Measurements from ENCODE around the gene SLC30A1.
"Not testable (repeated sequence)": the region's sequence is repeated elsewhere in the genome, so short reads cannot be mapped to it uniquely, and the experiment has no call there.

SLC30A1 gene

DNA sequence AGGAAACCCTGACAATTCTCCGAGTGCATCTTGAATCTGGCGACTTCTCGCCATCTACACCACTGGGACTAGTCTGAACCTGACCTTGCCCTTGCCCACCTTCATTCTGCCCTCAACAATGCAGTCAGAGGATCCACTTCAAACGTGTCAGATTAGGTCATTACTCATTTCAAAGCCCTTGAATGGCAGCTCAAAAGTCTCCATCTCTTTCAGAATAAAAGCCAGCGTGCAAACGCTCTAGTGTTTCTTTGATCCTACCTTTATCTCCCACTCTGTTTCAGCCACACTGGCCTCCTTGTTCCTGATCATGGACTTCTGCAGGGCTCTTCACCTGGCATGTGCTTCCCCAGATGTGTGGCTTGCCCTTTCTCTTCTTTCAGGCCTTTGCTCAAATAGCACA, 31.3 kb downstream of the SLC30A1 start:
- DNase-seq = no peak

DNA sequence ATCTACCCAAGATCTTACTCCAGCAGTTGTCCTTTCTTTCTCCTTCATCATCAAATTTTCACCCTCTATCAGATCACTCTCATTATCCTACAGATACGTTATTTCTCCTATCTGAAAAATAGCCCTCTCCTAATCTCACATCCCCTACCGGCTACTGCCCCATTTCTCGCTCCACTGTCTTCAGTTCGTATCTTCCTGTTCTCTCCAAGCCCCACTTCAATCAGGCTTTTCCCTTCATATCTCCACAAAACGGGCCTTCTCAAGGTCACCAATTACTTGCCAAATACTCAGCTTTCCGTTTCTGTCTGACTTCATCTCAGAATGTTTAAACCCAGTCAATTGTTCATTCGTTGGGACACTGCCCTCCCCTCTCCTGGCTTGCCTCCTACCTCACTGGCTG, 32.4 kb downstream of the SLC30A1 start:
- DNase-seq = no peak

DNA sequence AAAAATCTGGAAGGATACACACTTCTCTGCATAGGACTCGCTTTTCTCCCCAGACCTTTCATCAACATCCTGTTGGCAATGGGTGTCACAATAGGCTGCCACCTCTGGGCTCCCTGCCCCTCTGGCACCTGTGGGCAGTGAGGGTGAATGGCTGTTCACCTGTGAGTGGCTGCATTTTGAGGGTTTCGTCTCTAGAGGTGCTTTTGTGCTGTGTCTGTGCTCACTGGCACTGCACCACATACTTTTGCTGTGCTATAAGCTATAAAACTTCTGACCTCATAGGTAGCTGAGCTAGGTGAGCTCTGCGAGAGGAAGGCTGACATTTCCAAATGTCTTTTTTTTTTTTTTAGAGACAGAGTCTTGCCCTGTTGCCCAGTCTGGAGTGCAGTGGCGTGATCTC, 35.9 kb downstream of the SLC30A1 start:
- no peak for DNase-seq

DNA sequence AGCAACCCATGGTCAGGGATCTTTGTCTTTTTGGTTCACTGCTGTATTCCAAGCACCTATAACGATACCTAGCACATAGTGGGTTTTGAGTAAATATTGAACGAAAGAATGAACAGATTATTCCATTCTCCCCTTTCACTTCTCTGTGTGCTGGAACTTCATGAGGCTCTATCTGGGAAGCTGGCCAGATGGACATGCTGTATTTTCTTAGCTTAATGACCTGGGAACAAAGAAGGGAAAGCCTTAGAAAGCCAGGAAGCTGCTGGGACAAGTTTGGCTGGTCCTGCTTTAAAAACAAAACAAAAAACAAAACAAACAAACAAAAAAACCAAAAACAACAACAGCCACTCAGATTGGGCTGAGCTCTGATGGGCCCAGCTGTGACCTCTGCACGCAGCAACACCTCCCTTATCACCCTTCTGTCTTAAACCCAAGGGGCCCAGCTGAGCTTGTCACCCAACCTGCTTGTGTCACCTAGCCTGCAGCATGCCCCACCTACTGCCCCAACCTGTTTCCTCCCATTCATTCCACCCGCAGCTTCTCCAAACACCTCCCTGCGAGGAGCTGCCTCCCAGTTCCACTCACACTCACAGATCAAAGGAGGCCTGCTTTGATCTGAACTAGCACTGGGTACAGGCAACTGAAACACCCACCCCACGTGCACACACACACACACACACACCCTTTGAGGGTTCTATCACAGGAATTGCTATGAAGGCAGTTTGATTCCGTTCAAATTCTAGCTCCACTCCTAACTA, 37.1 kb downstream of the SLC30A1 start:
- DNase-seq = no peak

DNA sequence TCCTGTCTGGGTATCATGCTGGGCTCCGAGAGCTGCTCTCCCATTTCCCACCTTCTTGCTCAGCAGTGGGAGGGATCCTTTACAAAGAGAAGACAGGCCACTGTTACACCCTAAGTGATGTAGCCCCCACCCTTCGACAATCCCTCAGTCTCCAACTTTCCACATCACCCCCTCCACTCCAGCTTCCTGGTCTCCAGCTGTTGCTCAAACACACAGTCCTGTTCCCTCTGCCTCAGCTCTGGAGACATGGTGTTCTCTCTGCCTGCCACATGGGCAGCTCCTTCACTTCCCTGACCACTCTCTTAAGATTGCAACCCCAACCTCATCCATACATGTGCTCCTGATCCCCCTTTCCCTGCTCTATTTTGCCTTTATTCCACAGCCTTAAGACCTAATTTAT, 37.7 kb downstream of the SLC30A1 start:
- DNase-seq = no peak

DNA sequence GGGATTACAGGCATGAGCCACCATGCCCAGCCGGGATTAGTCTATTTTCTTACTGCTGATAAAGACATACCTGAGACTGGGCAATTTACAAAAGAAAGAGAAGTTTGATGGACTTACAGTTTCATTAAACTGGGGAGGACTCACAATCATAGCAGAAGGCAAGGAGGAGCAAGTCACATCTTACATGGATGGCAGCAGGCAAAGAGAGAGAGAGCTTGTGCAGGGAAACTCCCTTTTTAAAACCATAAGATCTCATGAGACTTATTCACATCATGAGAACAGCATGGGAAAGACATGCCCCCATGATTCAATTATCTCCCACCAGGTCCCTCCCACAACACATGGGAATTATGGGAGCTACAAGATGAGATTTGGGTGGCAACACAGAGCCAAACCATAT, 38.1 kb downstream of the SLC30A1 start:
- DNase-seq = not testable (repeated sequence)

DNA sequence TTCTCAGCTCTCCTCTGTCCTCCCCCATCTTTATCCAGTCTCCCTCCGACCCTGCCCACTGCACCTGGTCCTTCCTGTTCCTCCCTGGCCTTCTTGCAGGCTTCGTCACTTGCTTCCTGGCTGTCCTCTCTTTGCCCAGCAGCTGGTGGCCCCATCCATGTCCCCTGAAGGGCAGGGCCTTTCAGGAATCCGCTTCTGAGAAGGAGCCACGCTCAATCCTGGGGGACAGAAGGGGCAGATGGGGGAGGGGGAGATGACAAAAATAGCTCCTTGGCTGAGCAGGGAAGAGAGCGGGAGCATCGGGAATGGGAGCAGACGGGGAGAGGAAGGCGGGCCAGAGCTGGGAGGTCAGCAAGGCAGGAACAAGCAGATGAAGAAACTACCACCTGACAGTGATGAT, 40.7 kb downstream of the SLC30A1 start:
- DNase-seq = no peak

DNA sequence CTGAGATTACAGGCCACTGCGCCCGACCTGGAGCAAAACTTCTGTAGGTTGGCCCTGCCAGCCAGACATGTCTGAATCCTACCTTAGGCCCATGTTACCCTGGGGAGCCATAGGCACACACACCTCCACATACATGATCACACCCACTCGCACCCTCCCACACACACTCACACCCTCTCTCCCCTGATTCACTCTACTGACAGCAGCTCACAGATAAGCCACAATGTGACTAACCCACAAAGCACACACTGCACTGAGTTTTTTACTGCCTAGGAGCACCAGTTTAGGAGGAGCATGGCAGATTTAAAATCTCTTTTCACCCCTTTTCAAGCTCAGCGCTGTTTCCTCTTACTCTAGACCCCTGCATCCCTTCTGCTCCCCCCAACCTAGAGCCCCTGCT, 41.7 kb downstream of the SLC30A1 start:
- DNase-seq = no peak

DNA sequence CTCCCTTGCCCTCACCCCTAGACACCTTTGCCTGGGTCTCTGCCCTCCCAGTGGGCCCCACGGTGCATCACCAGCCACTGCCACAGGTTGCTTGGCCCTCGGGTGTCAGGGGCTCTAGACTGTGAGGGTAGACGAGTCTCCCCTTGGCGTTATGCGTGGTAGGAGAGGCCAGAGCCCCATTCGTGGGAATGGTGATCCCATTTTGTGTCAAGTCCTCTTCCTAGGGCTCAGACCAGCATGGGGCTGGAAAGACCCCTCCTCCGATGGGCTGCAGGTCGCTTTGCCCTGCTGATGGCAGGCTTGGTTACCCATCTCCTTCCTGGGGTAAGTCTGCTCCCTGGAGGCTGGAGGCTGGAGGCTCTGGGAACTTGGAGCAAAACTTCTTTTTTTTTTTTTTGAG, 42.4 kb downstream of the SLC30A1 start:
- no peak for DNase-seq

DNA sequence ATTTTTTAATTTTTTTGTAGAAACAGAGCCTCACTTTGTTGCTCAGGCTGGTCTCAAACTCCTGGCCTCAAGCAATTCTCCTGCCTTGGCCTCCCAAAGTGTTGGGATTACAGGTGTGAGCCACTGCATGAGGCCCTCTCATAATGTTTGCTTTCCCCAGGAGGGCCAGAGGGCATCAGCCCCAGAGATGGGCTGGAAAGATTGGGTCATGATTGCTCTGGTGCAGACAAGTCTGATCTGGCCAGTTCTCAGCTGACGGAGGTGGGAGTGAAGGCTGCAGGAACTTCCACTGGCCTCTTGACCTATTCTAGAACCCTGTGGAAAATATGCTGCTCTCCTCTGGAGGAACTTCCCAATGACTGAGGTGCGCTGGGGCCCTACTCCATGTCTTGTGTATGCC, 43.6 kb downstream of the SLC30A1 start:
- no peak for DNase-seq

DNA sequence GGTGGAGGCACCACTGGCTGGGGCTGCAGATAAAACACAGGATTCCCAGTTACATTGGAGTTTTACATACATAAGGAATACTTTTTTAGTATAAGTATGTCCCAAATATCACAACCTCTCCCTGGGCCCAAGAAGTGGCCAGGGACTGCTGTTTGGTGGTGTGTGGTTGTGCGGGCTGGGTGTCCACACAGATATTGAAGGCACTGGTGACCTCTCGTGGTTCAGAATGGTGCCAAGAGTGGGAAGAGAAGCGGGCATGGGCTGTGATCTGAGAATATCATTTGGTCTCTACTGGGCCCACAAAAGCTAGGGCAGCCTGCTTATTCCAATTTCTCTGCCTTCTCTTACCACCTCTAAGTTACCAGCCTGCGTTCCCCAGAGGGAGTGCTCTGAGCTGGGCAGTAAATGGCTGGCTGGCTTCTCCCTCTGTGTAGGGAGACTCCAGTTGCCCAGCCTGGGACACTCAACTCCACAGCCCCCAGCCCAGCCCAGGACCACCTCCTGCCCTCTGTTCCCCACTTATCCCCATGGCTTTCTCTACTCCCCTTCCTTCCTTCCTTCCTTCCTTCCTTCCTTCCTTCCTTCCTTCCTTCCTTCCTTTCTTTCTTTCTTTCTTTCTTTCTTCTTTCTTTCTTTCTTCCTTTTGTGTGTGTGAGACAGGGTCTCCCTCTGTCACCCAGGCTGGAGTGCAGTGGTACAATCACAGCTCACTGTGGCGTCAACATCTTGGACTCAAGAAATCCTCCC, 44.2 kb downstream of the SLC30A1 start:
- no peak for DNase-seq

DNA sequence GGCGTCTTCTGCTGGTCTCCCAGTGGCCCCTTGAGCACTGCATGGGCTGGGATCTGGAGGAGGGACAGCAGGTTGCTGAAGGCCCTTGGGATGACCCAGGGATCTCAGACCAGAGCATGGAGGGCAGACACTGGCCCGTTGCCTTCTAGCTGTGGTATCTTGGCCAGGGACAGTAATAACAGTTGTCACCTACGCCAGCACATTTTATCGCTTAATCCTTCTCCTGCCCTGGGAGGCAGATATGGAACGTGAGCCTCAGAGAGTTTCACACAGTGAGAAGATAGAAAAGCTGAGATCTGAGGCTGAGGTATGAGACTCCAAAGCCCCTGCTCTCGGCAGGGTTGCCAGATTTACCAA, 46.9 kb downstream of the SLC30A1 start:
- no peak for DNase-seq

DNA sequence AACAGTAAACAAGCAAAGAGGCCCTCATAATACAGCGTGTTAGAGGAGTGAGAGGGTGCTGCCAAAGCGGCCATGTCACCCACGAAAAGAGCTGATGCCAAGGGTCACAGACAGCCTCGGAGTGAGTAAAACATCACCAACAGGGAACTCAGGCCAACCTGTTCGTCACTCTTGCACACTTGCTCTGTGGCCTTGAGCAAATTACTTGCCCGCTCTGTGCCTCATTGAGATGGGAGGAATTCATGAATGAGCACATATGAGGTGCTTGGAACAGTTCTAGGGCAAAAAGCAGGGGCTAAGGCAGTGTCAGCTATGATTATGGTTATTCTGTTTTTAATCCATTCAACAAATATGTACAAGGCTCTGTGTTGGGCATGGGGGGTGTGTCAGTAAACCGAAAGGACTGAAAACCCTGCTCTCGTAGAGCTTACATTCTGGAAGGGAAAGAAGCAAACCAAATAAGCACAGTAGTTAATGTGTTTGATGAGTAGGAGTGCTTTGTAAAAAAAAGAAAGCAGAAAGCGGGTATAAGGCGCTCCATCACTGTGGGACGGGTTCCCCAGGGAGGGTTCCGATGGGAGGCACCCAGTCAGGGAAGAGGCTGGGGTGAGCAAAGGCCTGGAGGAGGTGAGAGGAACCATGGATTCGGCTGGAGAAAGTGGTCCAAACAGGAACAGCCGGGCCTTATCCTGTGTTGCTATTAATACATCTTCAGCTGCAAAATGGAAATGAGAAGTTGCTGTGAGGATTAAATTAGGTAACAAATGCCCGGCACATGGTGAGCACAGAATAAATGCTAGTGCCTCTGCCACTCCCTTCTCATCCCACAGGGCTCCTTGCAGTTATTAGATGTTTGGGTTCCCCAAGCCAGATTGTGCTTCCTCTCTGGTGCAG, 47.5 kb downstream of the SLC30A1 start:
- no peak for DNase-seq

DNA sequence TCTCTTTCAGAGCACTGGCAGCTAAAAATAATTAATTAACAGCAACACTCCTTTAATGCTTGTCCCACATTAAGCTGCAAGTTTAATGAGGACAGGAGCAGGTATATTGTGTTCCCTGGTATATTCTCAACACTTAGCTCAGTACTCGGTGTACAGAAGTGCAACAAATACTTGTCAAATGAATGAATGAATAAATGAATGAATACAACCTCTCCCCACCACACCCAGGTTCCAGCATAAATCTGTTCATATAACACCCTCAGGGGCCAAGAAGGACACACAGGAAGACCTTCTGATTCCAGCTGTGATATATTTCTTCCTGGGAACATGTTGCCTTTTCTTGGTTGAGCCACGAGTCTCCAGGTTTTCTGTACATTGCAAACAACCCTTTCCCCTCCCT, 48.9 kb downstream of the SLC30A1 start:
- DNase-seq = no peak

DNA sequence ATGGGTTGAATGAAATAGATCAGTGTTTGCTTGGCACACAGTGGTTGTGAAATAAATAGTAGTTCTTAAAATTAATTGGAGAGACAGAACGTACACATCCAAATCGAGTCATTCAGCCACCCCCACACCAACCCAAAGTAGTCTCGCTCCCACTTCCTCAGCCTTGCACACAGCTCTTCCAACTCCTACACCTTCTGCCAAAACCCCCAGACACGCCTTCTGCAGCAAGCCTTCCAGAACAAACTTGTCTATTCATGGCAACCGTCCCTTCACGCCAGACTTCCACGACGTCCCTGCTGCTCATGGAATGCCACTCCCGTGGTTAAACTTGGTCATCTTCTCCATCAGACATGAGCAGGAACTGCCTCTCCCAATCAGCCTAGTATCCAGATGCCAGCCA, 49.5 kb downstream of the SLC30A1 start:
- DNase-seq = no peak

DNA sequence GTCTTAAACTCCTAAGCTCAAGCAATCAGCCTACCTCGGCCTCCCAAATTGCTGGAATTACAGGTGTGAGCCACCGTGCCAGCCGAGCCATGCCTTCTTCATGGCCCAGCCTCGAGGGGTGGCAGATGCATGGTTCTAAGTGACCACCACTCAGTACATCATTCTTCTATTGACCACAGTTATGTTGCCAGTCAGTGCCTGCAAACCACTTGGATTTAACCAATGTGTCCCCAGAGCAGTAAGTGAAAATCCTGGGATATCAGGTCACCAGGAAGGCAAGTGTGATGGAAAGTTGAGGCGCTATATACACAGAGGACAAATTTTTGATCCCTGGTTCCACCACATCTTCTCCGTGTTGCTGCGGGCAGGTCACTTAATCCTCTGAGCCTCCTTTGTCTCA, 50.0 kb downstream of the SLC30A1 start:
- no peak for DNase-seq

DNA sequence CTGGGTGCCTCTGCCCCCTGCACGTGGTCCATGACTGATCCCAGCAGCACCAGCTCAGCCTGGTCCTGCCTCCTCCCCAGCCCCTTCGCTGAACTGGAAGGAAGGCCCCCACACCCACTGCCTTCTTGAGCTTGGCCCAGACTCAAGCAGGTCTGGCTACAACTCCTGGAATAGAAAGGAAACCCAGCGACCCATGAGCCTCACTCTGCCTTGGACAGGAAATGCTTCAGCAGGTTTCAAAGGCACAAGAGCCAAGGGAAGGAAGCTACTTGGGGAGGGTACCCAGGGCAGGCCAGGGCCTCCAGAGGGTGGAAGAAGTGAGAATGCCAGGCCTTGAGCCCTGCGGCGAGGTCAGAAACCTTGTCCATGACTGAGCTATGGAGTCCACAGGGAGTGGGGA, 51.1 kb downstream of the SLC30A1 start:
- DNase-seq = no peak

DNA sequence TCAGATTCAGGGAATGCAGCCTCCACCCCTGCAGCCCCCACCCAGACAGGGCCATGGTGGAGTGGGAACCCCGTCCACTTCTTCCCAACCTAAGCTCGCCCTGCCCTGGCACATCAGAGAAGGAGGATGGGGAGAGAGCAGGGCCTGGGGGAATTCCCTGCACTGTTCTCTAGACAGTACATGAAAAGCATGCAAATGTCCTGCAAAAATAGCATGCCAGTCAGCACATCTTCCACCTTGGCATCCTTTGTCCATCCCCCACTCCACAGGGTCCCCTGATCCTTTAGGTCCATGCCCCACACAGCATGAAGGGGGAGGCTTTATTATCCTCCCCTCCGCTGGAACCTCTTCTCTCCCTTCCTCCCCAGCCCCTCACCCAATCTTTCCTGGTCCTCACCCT, 52.0 kb downstream of the SLC30A1 start:
- DNase-seq = no peak

DNA sequence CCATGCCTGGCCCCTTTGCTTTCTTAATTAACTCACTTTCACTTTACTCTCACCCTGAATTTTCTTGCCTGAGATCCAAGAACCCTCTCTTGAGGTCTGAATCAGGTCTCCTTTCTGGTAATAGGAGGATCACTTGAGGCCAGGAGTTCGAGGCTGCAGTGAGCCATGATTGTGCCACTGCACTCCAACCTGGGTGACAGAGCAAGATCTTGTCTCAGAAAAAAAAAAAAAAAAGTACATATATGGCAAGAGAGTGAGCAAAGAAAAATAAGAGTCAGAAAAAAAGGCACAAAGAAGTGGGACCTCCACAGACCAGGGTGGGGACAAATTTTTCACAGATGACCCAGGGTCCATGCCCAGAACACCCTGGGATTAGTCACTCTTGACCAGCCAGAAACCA, 52.9 kb downstream of the SLC30A1 start:
- no peak for DNase-seq

DNA sequence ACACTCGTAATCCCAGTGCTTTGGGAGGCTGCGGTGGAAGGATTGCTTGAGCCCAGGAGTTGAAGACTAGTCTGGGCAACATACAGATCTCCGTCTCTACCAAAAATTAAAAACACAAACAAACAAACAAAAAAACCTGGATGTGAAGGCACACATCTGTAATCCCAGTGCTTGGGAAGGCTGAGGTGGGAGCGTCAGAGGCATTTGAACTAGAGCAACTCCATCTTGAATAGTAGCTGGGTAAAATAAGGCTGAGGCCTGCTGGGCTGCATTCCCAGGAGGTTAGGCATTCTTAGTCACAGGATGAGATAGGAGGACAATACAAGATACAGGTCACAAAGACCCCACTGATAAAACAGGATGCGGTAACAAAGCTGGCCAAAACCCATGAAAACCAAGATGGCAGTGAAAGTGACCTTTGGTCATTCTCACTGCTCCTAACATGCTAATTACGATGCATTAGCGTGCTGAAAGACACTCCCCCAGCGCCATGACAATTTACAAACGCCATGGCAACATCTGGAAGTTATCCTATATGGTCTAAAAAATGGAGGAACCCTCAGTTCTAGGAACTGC, 53.8 kb downstream of the SLC30A1 start:
- no peak for DNase-seq

DNA sequence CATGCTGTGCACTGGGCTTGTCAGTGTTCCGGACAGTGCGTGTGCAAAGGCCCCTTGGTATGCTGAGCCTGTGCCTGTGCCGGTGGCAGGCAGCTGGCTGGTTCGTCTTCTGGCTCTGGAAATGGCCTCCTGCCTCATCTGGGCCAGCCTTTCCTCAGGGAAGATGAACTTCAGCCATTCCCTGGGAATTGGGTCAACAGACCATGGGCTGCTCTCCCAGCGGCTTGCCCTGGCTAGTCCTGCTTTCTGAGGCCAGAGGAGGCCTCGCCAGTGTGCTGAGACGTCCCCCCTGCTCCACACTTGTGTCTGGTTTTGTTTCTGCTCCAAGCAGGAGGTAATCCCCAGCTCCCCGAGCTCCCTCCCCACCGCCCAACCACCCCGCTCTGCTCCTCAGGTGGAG, 54.4 kb downstream of the SLC30A1 start:
- DNase-seq = no peak

DNA sequence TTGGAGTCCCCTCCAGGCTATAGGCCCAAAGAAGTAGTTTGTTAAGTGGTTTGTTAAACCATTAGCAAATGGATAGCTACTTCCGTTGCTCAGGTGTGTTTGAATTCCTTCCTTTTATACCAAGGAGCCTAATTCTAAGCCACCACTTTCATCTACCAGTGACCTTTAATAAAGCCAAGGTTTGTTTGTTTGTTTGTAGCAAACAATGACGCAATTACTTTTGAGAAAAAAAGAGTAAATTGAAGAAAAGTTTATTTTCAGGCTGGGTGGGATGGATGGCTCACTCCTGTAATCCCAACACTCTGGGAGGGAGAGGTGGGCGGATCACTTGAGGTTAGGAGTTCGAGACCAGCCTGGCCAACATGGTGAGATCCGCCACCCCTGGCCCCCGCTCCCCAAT, 56.2 kb downstream of the SLC30A1 start:
- DNase-seq = no peak

Measured in fibroblast of skin of back (primary cell).